Stimulated activated CD4-positive, alpha-beta T cell treated with anti-CD3 and anti-CD28 coated beads, Interleukin-15, amount 100 ng/mL, for 48 hours (primary cell): ENCODE measurements around the gene ANGPTL2.

Experiments
- DNase-seq, 2 donors: peaks; one replicate each; pipeline ENCODE4 v3.0.0-alpha.2; 2020; ENCODE audit warnings: low read depth in 2 of 2

Gene ANGPTL2

GRCh38 chr9:127136880-127137639, 14.6 kb upstream of the ANGPTL2 start:
- no peak for DNase-seq

GRCh38 chr9:127136081-127136879, 13.8 kb upstream of the ANGPTL2 start:
- DNase-seq, result no peak

DNA sequence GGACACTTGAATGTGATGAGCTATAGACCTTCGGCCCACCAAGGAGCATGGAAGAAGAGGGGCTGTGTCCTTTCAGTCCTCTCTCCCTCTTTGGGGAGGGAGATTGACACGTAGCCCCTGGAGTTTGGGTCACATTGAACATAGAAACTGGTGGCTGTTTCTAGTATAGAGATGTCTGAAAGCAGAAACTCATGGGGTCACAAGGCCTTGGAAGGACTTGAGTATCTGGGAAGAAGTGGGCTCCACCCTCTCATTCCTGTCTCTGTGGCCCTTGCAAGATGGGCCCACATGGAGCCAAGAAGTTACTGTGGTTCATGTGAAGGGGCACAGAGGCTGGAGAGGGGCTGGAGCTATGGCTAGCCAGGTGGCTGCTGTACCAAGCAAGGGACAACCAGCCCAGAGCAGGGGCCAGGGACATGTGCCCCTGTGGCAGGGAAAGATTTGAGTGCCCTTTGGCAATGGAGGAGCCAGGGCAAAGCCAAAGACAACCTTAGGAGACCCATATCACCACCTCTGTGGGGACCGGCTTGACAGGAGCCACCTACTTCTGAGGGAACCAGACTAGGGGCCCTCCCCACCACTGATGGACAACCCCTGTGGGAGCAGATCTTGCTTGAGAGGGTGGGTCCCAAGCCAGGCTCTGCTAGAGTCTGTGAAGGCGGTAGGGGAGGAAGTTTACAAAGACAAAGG, 12.8 kb upstream of the ANGPTL2 start:
- no peak for DNase-seq

GRCh38 chr9:127133739-127134167, 11.3 kb upstream of the ANGPTL2 start:
- DNase-seq, result no peak

GRCh38 chr9:127132921-127133647, 10.6 kb upstream of the ANGPTL2 start:
- DNase-seq, result no peak

GRCh38 chr9:127132375-127132774, 9.9 kb upstream of the ANGPTL2 start:
- DNase-seq, result no peak

- DNase-seq, result no peak
These were observed 9.4 kb upstream of the ANGPTL2 start for GRCh38 chr9:127131871-127132270.

GRCh38 chr9:127130661-127131538, 8.5 kb upstream of the ANGPTL2 start:
- DNase-seq, result no peak

DNA sequence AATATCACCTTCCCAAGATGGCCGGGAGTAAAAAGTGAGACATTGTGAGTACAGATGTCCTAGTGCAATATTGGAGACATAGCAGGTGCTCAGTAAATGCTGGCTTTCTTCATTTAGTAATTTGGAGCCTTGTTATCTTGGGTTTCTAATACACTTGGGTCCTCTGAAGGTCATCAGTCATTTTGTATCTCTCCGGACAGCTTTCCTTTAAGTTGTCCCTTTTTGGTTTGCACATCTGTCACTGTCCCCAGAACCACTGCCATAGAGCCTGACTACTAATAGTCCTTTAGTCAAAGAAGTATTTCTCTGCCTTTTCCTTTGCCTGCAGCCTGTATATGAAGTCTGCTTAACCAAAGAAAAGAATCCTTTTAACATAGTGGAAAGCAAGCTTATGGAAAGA, 7.8 kb upstream of the ANGPTL2 start:
- no peak for DNase-seq

- no peak for DNase-seq
These were observed 7.3 kb upstream of the ANGPTL2 start for GRCh38 chr9:127129718-127130085.

DNA sequence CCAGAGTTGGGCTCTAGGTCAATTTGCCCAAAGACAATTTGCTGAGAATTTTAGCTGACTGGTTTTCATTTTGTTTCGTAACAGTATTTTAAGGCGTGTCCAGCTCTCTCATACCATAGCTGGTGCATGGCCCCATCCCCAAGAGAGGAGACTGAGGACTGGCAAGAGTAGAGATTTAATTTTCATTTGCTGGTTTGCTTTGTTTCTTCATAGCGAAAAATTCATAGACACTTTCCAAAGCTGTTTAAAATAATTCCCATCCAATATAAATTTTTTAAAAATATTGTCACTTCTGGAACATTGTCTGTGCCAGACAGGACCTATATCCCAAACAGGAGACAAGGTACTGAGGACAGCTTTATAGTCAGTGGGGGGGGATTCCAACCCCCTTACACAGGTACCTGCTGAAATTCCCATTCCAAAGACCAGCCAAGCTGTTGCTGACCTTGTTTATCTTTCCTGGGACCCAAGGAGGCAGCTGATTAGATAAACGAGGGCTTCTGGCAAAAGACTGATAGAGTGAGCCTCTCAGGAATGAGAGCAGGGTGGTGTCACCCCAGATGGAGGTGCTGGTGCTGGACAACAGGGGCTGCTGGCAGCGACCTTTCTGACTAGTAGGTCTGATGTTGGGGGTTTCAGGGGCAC, 6.8 kb upstream of the ANGPTL2 start:
- no peak for DNase-seq

DNA sequence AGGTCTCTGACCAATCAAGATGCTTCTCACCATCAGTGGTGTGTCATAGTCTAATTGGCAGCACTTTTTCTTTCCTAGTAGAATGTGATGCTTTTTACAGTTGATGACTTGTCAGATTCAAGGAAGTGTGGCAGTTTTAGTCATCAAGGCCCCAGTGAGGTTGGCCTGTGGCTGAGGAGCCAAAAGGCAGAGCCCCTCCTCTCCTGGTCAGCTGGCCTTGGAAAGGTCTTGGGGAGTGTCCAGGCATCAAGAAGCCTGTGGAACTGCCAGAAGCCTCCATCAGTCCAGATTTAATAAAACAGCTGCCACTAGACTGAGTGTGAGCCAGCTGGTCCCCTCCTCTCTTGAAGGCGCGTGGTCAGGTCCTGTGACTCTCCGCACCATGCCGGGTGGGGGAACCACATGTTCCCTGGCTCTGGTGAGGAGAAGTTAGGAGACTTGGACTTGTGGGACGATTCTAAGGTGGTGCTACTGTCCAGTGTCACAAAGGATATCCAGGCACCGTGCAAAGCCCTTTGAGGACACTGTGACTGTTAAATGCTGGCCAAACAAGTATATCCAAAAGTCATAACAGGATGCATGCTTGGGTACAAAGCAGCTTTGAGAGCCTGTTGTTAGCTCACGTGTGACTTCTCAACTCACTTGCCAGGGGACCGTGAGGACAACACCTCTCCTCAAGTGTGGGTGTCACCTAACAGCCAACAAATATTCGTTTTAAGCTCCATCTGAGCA, 6.1 kb upstream of the ANGPTL2 start:
- DNase-seq, result no peak

GRCh38 chr9:127126971-127127370, 4.5 kb upstream of the ANGPTL2 start:
- DNase-seq, result no peak

GRCh38 chr9:127124792-127125191, 2.4 kb upstream of the ANGPTL2 start:
- DNase-seq, result no peak

- DNase-seq, result no peak
These were observed 1.7 kb upstream of the ANGPTL2 start for GRCh38 chr9:127124111-127124531.

DNA sequence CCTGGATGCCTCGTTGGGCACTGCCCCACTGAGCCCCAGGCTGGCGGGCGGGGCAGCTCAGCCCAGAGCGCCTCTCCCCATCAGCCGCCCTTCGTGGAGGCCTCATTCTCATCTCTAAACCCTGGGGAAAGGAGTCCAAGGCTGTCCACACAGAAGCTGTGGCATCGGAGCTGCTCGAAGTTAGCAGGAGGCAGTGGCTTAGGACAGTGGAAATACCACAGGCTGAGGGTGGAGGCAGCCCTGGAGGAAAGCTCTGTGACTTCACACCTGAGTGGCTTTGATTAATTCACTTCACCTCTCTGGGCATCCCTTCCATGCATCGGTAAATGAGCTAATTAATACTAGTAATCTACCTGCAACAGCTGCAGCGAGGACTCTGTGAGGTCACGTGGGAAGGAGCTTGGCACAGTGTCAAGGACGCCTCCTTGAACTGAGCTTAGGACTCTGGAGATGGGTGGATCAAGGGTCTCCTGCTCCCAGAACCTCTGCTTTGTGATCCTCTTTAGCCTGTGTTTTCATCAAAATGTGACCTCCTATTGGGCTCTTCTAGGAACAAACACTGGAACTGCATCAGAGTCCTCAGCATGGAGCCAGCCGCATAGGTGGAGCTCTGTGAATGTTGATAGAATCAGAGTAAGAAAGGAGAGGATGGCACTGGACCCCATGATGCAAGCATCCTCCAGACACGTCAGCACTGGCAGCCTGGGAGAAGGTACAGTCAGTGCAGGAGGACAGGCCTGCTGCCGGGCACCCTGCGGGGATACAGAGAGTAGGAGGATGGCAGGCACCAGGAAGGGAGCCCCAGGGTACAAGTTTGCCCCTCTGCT, 842 bp upstream of the ANGPTL2 start:
- no peak for DNase-seq

- DNase-seq, result no peak
These were observed 733 bp downstream of the ANGPTL2 start for GRCh38 chr9:127121628-127122175.

DNA sequence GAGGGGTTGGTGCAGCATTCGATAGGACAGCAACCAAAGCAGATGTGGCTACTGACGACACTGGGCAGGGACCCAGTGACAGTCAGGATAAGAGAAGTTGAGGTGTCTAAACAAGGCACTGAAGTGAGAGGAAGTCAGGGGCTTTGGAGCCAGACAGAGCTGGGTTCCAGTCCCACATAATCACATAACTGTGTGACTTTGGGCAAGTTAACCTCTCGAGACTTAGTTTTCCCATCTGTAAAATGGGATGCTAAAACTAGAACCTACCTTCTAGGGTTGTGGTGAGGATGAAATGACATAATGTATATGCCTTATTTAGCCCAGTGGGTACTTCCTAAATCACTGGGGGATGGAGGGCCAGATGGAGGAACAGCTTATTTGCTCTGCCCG, 3.1 kb downstream of the ANGPTL2 start:
- no peak for DNase-seq
